Body of pancreas (tissue), 4 donors: ENCODE data around the gene BRF1.

Source experiments
- CTCF ChIP-seq, 7 experiments: fragments of 450-650 bp in 4 of 7; fragments of 200-600 bp in 3 of 7; sonication (generic) in 3 of 7; IDR thresholded peaks; one replicate each; pipeline ENCODE4 v1.5.1; 2016 to 2019; ENCODE audit warnings: antibody characterized with exemption in 7 of 7
- POLR2A ChIP-seq, 3 donors: fragments of 450-650 bp; IDR thresholded peaks; one replicate each; pipeline ENCODE4 v1.6.1; 2016; ENCODE audit warnings: antibody characterized with exemption in 3 of 3, mild to moderate bottlenecking in 2 of 3

GRCh38 chr14:105228562-105228961, 72.2 kb downstream of the BRF1 start:
- TF ChIP-seq CTCF (IDR thresholded peaks at IDR 0.05) (no peak), POLR2A (IDR thresholded peaks at IDR 0.05) (no peak)
